H1 (cell line): ENCODE data around the gene EPHA3. TPM values are rescaled to one million over a fixed set of nuclear protein-coding genes. Genes with fewer than 3 reads are reported as not detected.

Source experiments
- CTCF ChIA-PET: fragments of 300-600 bp; sonication (Branson Sonifier 250); formaldehyde crosslinking; loops from one replicate; lab custom pipeline; 2021; ENCODE audit not compliant: partially characterized antibody; lab: Charles Lee
- POLR2A ChIA-PET: fragments of 300-600 bp; sonication (Branson Sonifier 250); formaldehyde crosslinking; loops from one replicate; lab custom pipeline; 2021; ENCODE audit warnings: inconsistent platforms; ENCODE audit not compliant: partially characterized antibody; lab: Charles Lee
- DNase-seq, 2 experiments: peaks; one replicate each; pipeline versions ENCODE4 v3.0.0 to v3.0.0-alpha.2; 2010 to 2022; ENCODE audit warnings: low spot score in 2 of 2, low read depth in 1 of 2, mixed read lengths in 1 of 2
- FAIRE-seq: peaks from 2 replicates; lab custom pipeline; 2011; peaks lifted over from hg19 to GRCh38; lab: Jason Lieb, UNC
- H2AFZ ChIP-seq: 2 replicates; pipeline ENCODE4 v1.8.1; 2012; ENCODE audit warnings: low read length, inconsistent platforms
- H2AK5ac ChIP-seq: 2 replicates; pipeline ENCODE4 v1.6.1; 2013; ENCODE audit warnings: low read depth, low read length
- H2BK120ac ChIP-seq: replicated peaks from 2 replicates; pipeline ENCODE3; 2013; ENCODE audit warnings: low read depth, low read length, inconsistent platforms
- H2BK12ac ChIP-seq: 2 replicates; pipeline ENCODE4 v1.6.1; 2013; ENCODE audit warnings: low read depth, low read length
- H2BK15ac ChIP-seq: 2 replicates; pipeline ENCODE4 v1.6.1; 2013; ENCODE audit warnings: low read length
- H2BK20ac ChIP-seq: 2 replicates; pipeline ENCODE4 v1.6.1; 2013; ENCODE audit warnings: low read length
- H2BK5ac ChIP-seq: 2 replicates; pipeline ENCODE4 v1.6.1; 2013; ENCODE audit warnings: low read depth, low read length
- H3K14ac ChIP-seq: 2 replicates; pipeline ENCODE4 v1.6.1; 2013; ENCODE audit warnings: inconsistent platforms; ENCODE audit not compliant: insufficient read length
- H3K18ac ChIP-seq: 2 replicates; pipeline ENCODE4 v1.6.1; 2013; ENCODE audit warnings: low read length; ENCODE audit errors: extremely low read depth
- H3K23ac ChIP-seq: 2 replicates; pipeline ENCODE4 v1.6.1; 2013; ENCODE audit warnings: inconsistent platforms; ENCODE audit not compliant: insufficient read length
- H3K23me2 ChIP-seq: 2 replicates; pipeline ENCODE4 v1.6.1; 2013; ENCODE audit warnings: low read depth, low read length
- H3K27ac ChIP-seq: 2 replicates; pipeline ENCODE4 v1.6.1; 2011; ENCODE audit warnings: low read depth, low read length, inconsistent platforms
- H3K27me3 ChIP-seq, 4 experiments: replicated peaks in 1 of 4; 1 replicate in 1 of 4; 2 replicates in 3 of 4; pipeline versions ENCODE4 v1.6.1 to v1.8.1; 2011 to 2013; ENCODE audit warnings: low read length in 3 of 4, mild to moderate bottlenecking in 3 of 4, inconsistent platforms in 2 of 4, mixed read lengths in 2 of 4, moderate library complexity in 1 of 4; ENCODE audit not compliant: control insufficient read depth in 3 of 4, insufficient read depth in 3 of 4; ENCODE audit errors: extremely low read depth in 1 of 4
- H3K36me3 ChIP-seq, 4 experiments: 2 replicates each; pipeline versions ENCODE4 v1.6.1 to v1.8.1; 2011 to 2013; ENCODE audit warnings: mild to moderate bottlenecking in 4 of 4, low read length in 3 of 4, moderate library complexity in 2 of 4, control low read depth in 1 of 4, inconsistent platforms in 1 of 4; ENCODE audit not compliant: insufficient read depth in 4 of 4, control insufficient read depth in 2 of 4
- H3K4ac ChIP-seq: replicated peaks from 2 replicates; pipeline ENCODE3; 2013; ENCODE audit warnings: low read length, low read depth, mixed read lengths, inconsistent platforms; ENCODE audit not compliant: insufficient read length
- H3K4me1 ChIP-seq, 4 experiments: replicated peaks in 1 of 4; 1 replicate in 1 of 4; 2 replicates in 3 of 4; pipeline versions ENCODE4 v1.6.1 to v1.8.1; 2011 to 2013; ENCODE audit warnings: low read length in 3 of 4, inconsistent platforms in 2 of 4, mixed read lengths in 1 of 4; ENCODE audit not compliant: insufficient read depth in 4 of 4, control insufficient read depth in 3 of 4
- H3K4me2 ChIP-seq, 2 experiments: 2 replicates each; pipeline versions ENCODE4 v1.6.1 to v1.8.1; 2011 to 2013; ENCODE audit warnings: low read depth in 2 of 2, low read length in 2 of 2, control low read depth in 1 of 2, inconsistent platforms in 1 of 2, mild to moderate bottlenecking in 1 of 2; ENCODE audit not compliant: insufficient read depth in 1 of 2
- H3K4me3 ChIP-seq, 4 experiments: fragments of 200-600, 300-600 bp in 1 of 4; sonication (generic), shearing (Covaris generic), sonication (Bioruptor Twin) in 1 of 4; 2 replicates each; pipeline versions ENCODE4 v1.5.1 to v1.8.1; 2011 to 2016; ENCODE audit warnings: low read length in 4 of 4, low read depth in 3 of 4, control low read depth in 2 of 4, inconsistent platforms in 2 of 4, mild to moderate bottlenecking in 2 of 4, mixed read lengths in 1 of 4, moderate library complexity in 1 of 4; ENCODE audit not compliant: insufficient read depth in 2 of 4; ENCODE audit errors: extremely low read depth in 1 of 4
- H3K56ac ChIP-seq: replicated peaks from 2 replicates; pipeline ENCODE3; 2013; ENCODE audit warnings: low read depth, mild to moderate bottlenecking, mixed read lengths, low read length, inconsistent platforms; ENCODE audit not compliant: insufficient read length
- H3K79me1 ChIP-seq: 2 replicates; pipeline ENCODE4 v1.6.1; 2013; ENCODE audit warnings: low read depth, low read length, control low read depth
- H3K79me2 ChIP-seq, 2 experiments: 2 replicates each; pipeline versions ENCODE4 v1.6.1 to v1.8.1; 2012 to 2013; ENCODE audit warnings: low read length in 2 of 2, mild to moderate bottlenecking in 2 of 2, inconsistent platforms in 1 of 2; ENCODE audit not compliant: insufficient read depth in 2 of 2, control insufficient read depth in 1 of 2
- H3K9ac ChIP-seq, 4 experiments: replicated peaks in 1 of 4; 1 replicate in 1 of 4; 2 replicates in 3 of 4; pipeline versions ENCODE4 v1.6.1 to v1.8.1; 2011 to 2013; ENCODE audit warnings: low read depth in 3 of 4, low read length in 3 of 4, control low read depth in 2 of 4, mild to moderate bottlenecking in 2 of 4, moderate library complexity in 2 of 4, inconsistent platforms in 1 of 4; ENCODE audit errors: extremely low read depth in 1 of 4
- H3K9me3 ChIP-seq, 2 experiments: 2 replicates each; pipeline versions ENCODE4 v1.6.1 to v1.8.1; 2012 to 2013; ENCODE audit warnings: mild to moderate bottlenecking in 2 of 2, moderate library complexity in 2 of 2, control low read depth in 1 of 2, inconsistent platforms in 1 of 2, low read depth in 1 of 2, low read length in 1 of 2, mixed read lengths in 1 of 2; ENCODE audit not compliant: insufficient read depth in 2 of 2
- H4K20me1 ChIP-seq, 2 experiments: replicated peaks in 1 of 2; 2 replicates each; pipeline versions ENCODE3 to v1.8.1; 2011 to 2013; ENCODE audit warnings: inconsistent platforms in 2 of 2, low read length in 2 of 2, mild to moderate bottlenecking in 1 of 2; ENCODE audit not compliant: insufficient read depth in 2 of 2, control insufficient read depth in 1 of 2
- H4K5ac ChIP-seq: 2 replicates; pipeline ENCODE4 v1.6.1; 2013; ENCODE audit warnings: low read length, low read depth, mixed read lengths, inconsistent platforms; ENCODE audit not compliant: insufficient read length
- H4K8ac ChIP-seq: 2 replicates; pipeline ENCODE4 v1.8.0; 2013; ENCODE audit warnings: mild to moderate bottlenecking, moderate library complexity, low read length, inconsistent platforms; ENCODE audit not compliant: insufficient read depth; ENCODE audit errors: extremely low read depth
- H4K91ac ChIP-seq: replicated peaks from 2 replicates; pipeline ENCODE3; 2013; ENCODE audit warnings: low read length, mixed read lengths, inconsistent platforms; ENCODE audit not compliant: insufficient read length
- BACH1 ChIP-seq: IDR thresholded peaks from 2 replicates; pipeline ENCODE4 v1.6.1; 2012; ENCODE audit warnings: low read length, improper control_type of control experiment
- BCL11A ChIP-seq, 2 experiments: IDR thresholded peaks; one replicate each; pipeline ENCODE4 v1.6.1; 2011; ENCODE audit warnings: low read depth in 2 of 2, low read length in 2 of 2, mild to moderate bottlenecking in 2 of 2
- E2F6 ChIP-seq: IDR thresholded peaks from 2 replicates; pipeline ENCODE4 v1.6.1; 2012; ENCODE audit warnings: inconsistent platforms
- EGR1 ChIP-seq: IDR thresholded peaks from 2 replicates; pipeline ENCODE4 v1.6.1; 2011; ENCODE audit warnings: low read depth, low read length, borderline replicate concordance
- EZH2 ChIP-seq: fragments of 200-600 bp; sonication (generic); IDR thresholded peaks from 2 replicates; pipeline ENCODE4 v1.7.1; 2012; ENCODE audit warnings: low read depth, mild to moderate bottlenecking, moderate library complexity, low read length, inconsistent platforms; ENCODE audit not compliant: severe bottlenecking
- GTF2F1 ChIP-seq: IDR thresholded peaks from 2 replicates; pipeline ENCODE4 v1.6.1; 2012; ENCODE audit warnings: low read depth, low read length, improper control_type of control experiment, borderline replicate concordance
- KDM5A ChIP-seq: fragments of 200-600 bp; IDR thresholded peaks from 2 replicates; pipeline ENCODE4 v1.7.1; 2012; ENCODE audit warnings: mild to moderate bottlenecking, low read length, inconsistent platforms, mixed read lengths
- POU5F1 ChIP-seq: IDR thresholded peaks from 2 replicates; pipeline ENCODE4 v1.6.1; 2011; ENCODE audit warnings: low read depth, mild to moderate bottlenecking, low read length, moderate library complexity
- RFX5 ChIP-seq: IDR thresholded peaks from 2 replicates; pipeline ENCODE4 v1.6.1; 2011; ENCODE audit warnings: low read depth, low read length, improper control_type of control experiment, borderline replicate concordance
- SIN3A ChIP-seq, 2 experiments: IDR thresholded peaks in 1 of 2; conservative IDR thresholded peaks in 1 of 2; 2 replicates each; pipeline ENCODE4 v1.6.1; 2011 to 2012; ENCODE audit warnings: low read length in 2 of 2, improper control_type of control experiment in 1 of 2, low read depth in 1 of 2, mild to moderate bottlenecking in 1 of 2
- TCF12 ChIP-seq: IDR thresholded peaks from 2 replicates; pipeline ENCODE4 v1.6.1; 2011; ENCODE audit warnings: low read depth, mild to moderate bottlenecking, low read length
- TEAD4 ChIP-seq: IDR thresholded peaks from 2 replicates; pipeline ENCODE4 v1.6.1; 2012; ENCODE audit warnings: low read depth, low read length, inconsistent platforms, mixed read lengths
- YY1 ChIP-seq: IDR thresholded peaks from 2 replicates; pipeline ENCODE4 v1.6.1; 2011; ENCODE audit warnings: low read depth, mild to moderate bottlenecking, low read length
- WGBS, 2 experiments: shearing (Covaris generic) in 1 of 2; methylation state at CpG; one replicate each; pipeline versions ENCODE4 v1.1.6 to v1.1.7; 2013 to 2015; ENCODE audit warnings: low lambda C conversion rate in 2 of 2, mixed read lengths in 2 of 2, inconsistent platforms in 1 of 2, low coverage in 1 of 2, missing lambda C conversion rate in 1 of 2; ENCODE audit not compliant: insufficient replicate concordance in 2 of 2, insufficient coverage in 1 of 2, insufficient read length in 1 of 2; ENCODE audit errors: extremely low coverage in 1 of 2, missing lambda C conversion rate in 1 of 2; 5-methylcytosine and 5-hydroxymethylcytosine counted together
- polyA plus RNA-seq, 7 experiments: library from polyadenylated mRNA; depleted of rRNA in 3 of 7; stranded (reverse) in 5 of 7; unstranded in 2 of 7; fragments of >200 nt in 5 of 7; fragments of 200-250 nt in 2 of 7; gene quantifications; 1 replicate in 5 of 7; 2 replicates in 1 of 7; 4 replicates in 1 of 7; pipeline versions ENCODE4 v1.2.1 to v1.2.3, GENCODE V29; 2011 to 2013; ENCODE audit warnings: missing spikeins in 2 of 7, mixed read lengths in 2 of 7
- total RNA-seq: library from RNA; stranded (reverse); fragmentation: NEBNext Ultra II Directional; extraction: Animal tissue kit (Norgen Biotek cat#: 25700); gene quantifications from 2 replicates; pipeline ENCODE4 v1.2.1, GENCODE V29; 2021

The EPHA3 gene
- total and polyA plus RNA-seq, 2 of the 8 experiments (the other 6 are each of a cell fraction or from before 2014, with no cell fraction given) = 0.09 to 0.22 TPM

- H2BK12ac ChIP-seq = no peak overlapping the region
- H3K4me1 ChIP-seq = no peaks in the 10 kb centered on the region
- H2AFZ ChIP-seq = no peak overlapping the region
- H2BK120ac ChIP-seq = no peak overlapping the region
- CTCF ChIA-PET = interaction anchor here (0.8 kb wide), 1 partner anchor 753 kb away, joined by 3 read pairs; no protein-coding TSS in a partner anchor
- H3K79me1 ChIP-seq = no peaks in the 10 kb centered on the region
- H4K20me1 ChIP-seq = no peaks in the 10 kb centered on the region
- no peak overlapping the region for H3K27ac ChIP-seq
- H2BK15ac ChIP-seq = no peak overlapping the region
- H3K4me2 ChIP-seq = no peak overlapping the region
- H4K91ac ChIP-seq = no peak overlapping the region
- H3K4ac ChIP-seq = no peak overlapping the region
- no peak overlapping the region for H4K5ac ChIP-seq
- DNase-seq (no peak), FAIRE-seq (no peak)
- no peak for TF ChIP-seq RFX5
- no peak for TF ChIP-seq TEAD4
- TF ChIP-seq SIN3A (conservative IDR thresholded peaks at IDR 0.05 in 1 of 2, IDR thresholded peaks at IDR 0.05 in 1 of 2; ENCODE audit: low read depth in 1 of 2, low read length in 2 of 2) = no peak
- TF ChIP-seq E2F6 = no peak
- no peak for TF ChIP-seq POU5F1
- no peak for TF ChIP-seq GTF2F1
- TF ChIP-seq EZH2 = no peak
- no peak for TF ChIP-seq BACH1
- no peak for TF ChIP-seq EGR1
- TF ChIP-seq YY1 = no peak
- TF ChIP-seq KDM5A = no peak
- no peak for TF ChIP-seq BCL11A (IDR thresholded peaks at IDR 0.05; ENCODE audit: low read depth in 2 of 2, low read length in 2 of 2)
- TF ChIP-seq TCF12 = no peak
- no peaks in the 10 kb centered on the region for H3K27me3 ChIP-seq
- no peak overlapping the region for H3K14ac ChIP-seq
- H3K23ac ChIP-seq = no peak overlapping the region
- H4K8ac ChIP-seq = no peak overlapping the region
- POLR2A ChIA-PET = no interaction called here
- no peak overlapping the region for H3K4me3 ChIP-seq
- H3K9me3 ChIP-seq = no peaks in the 10 kb centered on the region
- no peaks in the 10 kb centered on the region for H3K23me2 ChIP-seq
- H3K18ac ChIP-seq = no peak overlapping the region
- no peak overlapping the region for H2AK5ac ChIP-seq
- H3K56ac ChIP-seq = no peak overlapping the region
- no peaks in the 10 kb centered on the region for H3K36me3 ChIP-seq
- no peak overlapping the region for H3K9ac ChIP-seq
- WGBS, 2 experiments = 88% methylated on average over 3 of the region's 3 CpGs; no CpG with 5 or more reads in 1 of the 2 experiments
- H3K79me2 ChIP-seq = no peaks in the 10 kb centered on the region
- H2BK5ac ChIP-seq = no peak overlapping the region
- H2BK20ac ChIP-seq = no peak overlapping the region
Measured at GRCh38 chr3:89139870-89140269, 32.4 kb downstream of the EPHA3 start.
